Transverse colon (tissue), 4 donors: Measurements from ENCODE around the gene PSMC2.

Source experiments
- EP300 ChIP-seq: sonication (generic); formaldehyde crosslinking; IDR thresholded peaks from one replicate; pipeline ENCODE4 v1.6.1; 2017; ENCODE audit warnings: antibody characterized with exemption, low read depth
- POLR2A ChIP-seq: fragments of 450-650 bp; IDR thresholded peaks from one replicate; pipeline ENCODE4 v1.6.1; 2016; ENCODE audit warnings: antibody characterized with exemption, mild to moderate bottlenecking, moderate library complexity
- POLR2AphosphoS5 ChIP-seq, 3 donors: sonication (generic); formaldehyde crosslinking; IDR thresholded peaks; one replicate each; pipeline ENCODE4 v1.6.1; 2016; ENCODE audit warnings: antibody characterized with exemption in 3 of 3
- TF ChIP-seq, protein P1 (sequence below), 5 experiments: fragments of 200-600 bp in 3 of 5; fragments of 450-650 bp in 2 of 5; sonication (generic) in 3 of 5; IDR thresholded peaks; 1 replicate in 2 of 5; 2 replicates in 3 of 5; pipeline ENCODE4 v1.5.1; 2016 to 2017; ENCODE audit warnings: antibody characterized with exemption in 5 of 5, inconsistent platforms in 3 of 5, mild to moderate bottlenecking in 2 of 5, moderate library complexity in 1 of 5

DNA sequence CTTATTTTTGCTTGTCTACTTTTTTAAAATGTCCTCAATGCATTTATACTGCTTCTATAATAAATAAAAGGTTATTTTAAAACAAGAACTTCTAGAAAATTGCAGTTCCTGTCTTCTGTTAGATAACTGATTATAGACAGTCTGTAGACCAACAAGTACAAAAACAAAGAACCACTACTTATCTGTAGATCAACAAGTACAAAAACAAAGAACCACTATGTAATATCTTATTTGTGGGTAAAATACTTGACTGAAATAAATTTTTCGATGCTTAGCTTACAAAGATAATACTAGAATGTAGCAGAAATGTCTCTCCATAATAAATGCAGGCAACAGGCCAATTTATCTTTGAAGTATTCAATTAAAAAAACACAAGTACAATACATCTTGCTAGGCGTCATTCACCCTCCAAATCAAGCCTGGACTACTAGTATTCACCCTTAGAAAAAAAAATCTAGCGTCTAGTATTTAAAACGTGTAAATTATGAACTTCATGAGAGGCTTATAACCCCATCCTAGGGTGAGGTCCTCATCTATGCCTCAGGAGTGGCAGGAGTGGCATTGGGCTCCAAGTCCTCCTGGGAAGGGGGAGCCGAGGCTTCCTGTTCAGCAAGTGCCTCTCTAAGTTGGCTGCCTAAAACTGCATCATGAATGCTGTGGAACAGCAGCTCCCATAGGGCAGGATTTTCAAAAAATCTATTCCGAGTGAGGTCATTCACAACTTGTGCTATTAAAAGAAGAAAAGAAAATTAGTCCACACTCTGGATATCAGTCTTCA, 26.6 kb downstream of the PSMC2 start:
- TF ChIP-seq, protein P1, sequence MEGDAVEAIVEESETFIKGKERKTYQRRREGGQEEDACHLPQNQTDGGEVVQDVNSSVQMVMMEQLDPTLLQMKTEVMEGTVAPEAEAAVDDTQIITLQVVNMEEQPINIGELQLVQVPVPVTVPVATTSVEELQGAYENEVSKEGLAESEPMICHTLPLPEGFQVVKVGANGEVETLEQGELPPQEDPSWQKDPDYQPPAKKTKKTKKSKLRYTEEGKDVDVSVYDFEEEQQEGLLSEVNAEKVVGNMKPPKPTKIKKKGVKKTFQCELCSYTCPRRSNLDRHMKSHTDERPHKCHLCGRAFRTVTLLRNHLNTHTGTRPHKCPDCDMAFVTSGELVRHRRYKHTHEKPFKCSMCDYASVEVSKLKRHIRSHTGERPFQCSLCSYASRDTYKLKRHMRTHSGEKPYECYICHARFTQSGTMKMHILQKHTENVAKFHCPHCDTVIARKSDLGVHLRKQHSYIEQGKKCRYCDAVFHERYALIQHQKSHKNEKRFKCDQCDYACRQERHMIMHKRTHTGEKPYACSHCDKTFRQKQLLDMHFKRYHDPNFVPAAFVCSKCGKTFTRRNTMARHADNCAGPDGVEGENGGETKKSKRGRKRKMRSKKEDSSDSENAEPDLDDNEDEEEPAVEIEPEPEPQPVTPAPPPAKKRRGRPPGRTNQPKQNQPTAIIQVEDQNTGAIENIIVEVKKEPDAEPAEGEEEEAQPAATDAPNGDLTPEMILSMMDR (IDR thresholded peaks at IDR 0.05): no peak
- TF ChIP-seq EP300 (no peak), POLR2A (no peak), POLR2AphosphoS5 (IDR thresholded peaks at IDR 0.05) (no peak)
